Muscle of arm (tissue), 12 donors: ENCODE results near the gene PLIN1. TPM values are rescaled to one million over a fixed set of nuclear protein-coding genes. Genes with fewer than 3 reads are reported as not detected.

ENCODE experiments used
- DNase-seq: peaks from one replicate; pipeline ENCODE4 v3.0.0-alpha.2; 2013
- polyA plus RNA-seq, 12 donors: library from polyadenylated mRNA; unstranded; fragments of 120-200 nt; gene quantifications; one replicate each; pipeline ENCODE4 v1.2.1, GENCODE V29; 2013; ENCODE audit not compliant: insufficient read length in 12 of 12

The PLIN1 gene
- polyA plus RNA-seq, 12 donors: 0.08 to 0.80 (median 0.41) TPM; not detected in 3

DNA sequence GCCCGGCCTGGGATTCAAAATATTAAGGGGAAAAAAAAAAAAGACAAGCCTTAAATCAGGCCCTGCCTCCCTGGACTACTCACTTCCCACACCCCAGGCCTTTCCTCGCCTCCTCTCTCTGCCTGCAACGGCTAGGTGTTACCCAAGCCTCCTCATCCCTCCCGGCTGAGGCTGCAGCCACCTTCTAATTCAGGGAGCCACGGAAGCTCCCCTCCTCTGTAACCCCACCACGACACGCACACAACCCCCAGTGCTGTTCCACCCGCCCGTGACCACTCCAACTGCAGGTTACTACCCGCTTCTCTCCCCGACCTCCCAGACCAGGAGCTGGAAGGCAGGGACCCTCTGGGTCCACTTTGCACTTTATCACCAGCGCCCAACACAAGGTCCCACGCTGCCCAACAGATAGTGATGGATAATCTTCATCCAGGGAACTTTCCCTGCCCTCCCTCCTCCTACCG, 24.8 kb downstream of the PLIN1 start:
- DNase-seq: no peak

GRCh38 chr15:89653578-89653977, 25.6 kb downstream of the PLIN1 start:
- no peak for DNase-seq

- no peak for DNase-seq
Measured at GRCh38 chr15:89652666-89653065, 26.5 kb downstream of the PLIN1 start.

DNA sequence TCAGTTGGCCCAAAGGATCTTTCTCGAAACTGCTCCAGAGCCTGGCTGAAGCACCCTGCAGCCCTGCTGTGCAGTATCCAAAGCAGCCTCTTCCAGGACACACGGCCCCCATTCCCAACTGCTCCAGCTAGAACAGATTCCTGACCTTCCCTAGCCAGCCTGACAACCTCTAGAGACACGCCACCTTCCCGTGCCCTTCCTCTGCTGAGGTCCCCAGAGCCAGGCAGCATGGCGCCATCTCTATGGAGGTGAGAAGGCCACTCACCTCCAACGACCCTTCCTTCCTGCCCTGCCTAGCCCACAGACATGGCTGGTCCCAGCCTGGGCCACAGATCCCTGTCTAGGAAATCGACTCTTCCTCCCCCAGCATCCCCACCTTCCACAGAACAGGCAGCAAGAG, 27.0 kb downstream of the PLIN1 start:
- no peak for DNase-seq

DNA sequence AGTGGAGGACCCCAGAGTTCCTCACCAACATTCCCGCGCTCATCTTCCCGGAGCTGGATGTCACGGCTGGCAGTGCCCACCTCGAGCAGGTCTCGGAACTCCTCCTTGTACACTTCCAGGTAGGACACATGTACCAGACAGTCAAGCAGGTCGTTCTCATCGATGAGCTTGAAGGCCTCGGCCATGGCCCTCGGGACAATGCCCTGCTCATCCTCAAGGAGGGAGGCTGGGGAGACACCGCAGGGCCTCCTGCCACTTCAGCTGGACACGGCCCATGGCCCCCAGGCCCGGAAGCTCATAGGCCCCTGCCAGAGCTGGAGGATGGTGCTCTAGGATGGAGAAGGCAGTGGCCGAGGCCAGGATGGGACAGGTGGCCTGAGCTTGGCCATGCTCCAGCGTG, 29.5 kb downstream of the PLIN1 start:
- DNase-seq: no peak

DNA sequence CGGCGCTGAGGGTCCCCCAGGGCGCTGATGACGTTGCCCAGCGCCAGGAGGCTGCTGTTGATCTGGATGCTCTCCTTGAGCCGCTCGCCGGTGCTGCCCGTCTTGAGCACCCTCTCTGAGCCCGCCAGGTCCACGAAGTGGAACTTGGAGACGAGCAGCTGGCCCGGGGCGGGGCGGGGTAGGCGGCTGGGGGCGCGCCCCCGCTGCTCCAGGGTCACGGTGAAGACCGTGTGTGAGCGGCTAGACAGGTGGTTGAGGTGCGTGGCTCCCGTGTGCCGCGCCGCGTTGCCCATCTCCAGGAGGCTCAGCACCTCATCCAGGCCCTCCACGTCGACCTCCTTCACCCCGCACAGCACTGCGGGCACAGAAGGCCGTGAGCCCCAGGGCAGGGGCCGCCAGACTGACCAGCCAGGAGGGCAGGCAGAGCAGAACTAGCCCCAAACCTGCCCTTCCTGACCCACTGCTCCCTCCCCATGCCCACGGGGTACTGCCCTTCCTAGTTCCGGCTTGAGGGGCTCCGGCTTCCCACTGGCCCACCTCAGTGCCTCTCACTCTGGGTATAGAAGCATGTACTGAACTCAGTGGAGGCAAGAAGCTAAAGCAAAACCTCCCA, 30.0 kb downstream of the PLIN1 start:
- no peak for DNase-seq

DNA sequence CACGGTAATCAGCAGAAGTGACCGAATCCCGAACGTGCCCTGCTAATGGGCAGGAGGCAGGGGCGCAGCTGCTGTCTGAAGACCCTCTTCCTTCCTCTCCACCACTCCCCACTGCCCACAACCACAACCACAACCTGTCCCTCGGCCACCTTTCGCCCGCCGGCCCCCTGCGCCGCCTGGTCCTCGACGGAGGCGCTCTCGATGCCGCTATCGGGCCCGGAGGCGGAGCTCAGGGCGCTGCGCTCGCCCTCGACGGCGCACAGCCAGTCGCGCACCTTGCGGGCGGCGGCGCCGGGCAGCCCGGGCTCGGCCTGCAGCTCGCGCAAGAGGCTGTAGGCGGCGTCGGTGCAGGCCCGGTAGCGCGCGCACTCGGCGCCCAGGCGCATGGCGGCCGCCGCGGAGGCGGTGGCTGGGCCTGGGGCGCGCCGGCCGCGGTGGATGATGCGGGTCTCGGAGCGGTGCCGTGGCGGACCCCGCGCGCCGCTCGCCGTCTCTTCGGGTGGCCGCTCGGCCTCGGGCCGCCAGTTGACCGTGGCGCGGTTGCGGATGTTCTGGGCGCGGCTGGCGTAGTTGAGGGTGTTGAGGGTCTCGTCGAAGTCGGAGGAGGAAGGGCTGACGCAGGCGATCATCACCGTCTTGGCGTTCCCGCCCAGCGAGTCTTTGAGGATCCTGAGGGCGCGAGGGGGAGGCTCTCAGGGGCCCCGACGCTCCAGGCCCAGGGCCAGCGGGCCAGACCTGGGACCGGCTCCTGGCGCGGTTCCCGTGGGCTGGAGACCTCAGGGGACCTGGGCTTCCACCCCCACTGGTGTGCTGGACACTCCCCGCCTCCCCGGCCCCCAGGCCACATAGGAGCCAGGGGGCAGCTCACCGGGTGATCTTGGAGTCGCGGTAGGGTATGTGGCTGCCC, 30.8 kb downstream of the PLIN1 start:
- no peak for DNase-seq

DNA sequence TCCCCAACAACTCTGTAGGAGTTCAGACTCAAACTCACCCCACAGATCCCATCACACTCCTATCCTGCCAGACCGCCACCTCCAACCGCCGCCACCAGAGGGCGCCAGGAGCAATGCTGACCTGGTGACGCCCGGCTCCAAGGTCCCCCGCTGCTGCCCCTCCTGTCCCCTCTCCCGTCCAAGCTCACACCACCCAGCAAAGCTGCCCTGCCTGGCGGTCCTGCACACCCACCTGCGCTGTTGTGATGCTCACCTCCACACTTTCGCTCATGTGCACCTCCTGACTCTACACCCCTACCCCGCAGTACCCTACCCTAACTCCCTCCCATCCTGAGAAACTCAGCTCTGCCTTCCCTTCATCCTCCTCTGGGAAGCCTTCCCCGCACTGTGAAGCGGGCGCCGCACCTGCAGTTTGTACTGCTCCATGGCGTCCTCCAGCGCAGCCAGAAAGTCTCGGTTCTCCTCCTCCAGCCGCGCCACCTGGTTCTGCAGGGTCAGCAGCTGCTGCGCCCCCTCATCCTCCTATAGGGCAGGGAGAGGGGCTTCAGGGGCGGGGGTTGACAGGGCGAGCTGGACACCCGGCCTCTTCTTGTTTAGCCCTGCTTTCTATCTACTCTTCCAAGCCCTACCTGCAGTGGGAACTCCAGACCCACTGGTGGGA, 31.8 kb downstream of the PLIN1 start:
- peak; percentile 64 for DNase-seq

DNA sequence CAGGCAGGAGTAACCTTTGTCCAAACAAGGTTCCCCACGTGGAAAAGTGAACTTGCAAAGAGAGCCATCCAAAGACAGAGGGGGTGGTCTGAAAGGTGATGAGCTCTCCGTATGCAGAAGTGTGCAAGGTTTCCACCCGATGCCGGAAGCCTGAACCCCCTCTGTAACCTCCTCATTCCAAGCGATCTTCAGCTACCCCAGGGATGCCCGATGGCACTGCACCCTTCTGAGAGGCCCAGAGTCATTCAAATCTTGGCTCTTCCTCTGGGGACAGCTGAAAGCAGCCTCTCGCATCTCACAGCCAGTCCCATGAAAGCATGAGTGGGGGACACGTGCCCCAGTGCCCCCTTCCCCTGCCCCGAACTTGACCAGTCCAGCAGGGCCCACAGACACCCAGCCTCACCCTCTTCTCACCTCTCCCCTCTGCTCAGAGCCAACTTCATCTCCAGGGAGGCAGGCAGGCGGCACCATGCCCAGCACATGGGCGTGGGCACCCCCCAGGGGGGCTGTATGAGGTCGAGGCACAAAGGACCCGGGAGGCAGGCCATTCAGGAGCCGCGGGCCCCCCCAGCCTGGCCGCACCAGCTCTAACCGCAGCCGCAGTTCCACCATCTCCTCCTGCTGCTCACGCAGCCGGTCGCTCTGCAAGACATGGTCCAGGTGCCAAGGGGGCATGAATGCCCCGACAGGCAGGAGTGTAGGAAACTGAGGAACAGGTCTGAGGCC, 32.6 kb downstream of the PLIN1 start:
- DNase-seq: no peak

DNA sequence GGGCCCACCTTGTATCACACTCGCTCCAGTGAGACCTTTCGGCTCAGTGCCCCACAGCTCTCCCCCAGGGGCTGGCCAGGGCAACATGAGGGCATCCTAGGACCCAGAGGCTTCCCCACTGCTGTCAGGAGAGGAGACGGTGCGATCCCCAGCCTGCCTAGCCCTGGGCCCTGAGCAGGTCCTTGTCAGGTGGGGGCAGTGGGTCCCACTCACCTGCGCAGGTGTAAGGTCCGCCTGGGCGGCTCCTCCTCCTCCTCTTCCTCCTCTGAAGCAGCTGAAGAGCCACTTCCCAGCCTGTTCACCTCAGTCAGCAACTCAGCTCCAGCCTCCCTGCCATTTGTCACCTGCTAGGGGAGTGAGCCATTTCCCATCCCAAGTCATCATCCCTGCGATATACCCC, 33.5 kb downstream of the PLIN1 start:
- no peak for DNase-seq

- DNase-seq: no peak
Measured at GRCh38 chr15:89642106-89642505, 37.1 kb downstream of the PLIN1 start.

DNA sequence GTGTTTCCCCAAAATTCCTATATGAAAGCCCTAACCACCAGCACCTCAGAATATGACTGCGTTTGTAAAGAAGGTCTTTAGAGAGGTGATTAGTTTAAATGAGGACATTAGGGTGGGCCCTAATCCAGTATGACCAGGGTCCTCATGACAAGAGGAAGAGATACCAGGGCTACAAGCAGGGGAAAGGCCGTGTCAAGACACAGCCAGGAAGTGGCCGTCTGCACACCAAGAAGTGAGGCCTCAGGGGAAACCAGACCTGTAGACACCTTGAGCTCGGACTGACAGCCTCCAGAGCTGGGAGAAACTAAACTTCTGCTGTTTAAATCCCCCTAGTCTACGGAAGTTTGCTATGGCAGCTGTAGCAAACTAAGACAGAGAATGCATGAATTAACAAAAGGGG, 38.1 kb downstream of the PLIN1 start:
- no peak for DNase-seq

DNA sequence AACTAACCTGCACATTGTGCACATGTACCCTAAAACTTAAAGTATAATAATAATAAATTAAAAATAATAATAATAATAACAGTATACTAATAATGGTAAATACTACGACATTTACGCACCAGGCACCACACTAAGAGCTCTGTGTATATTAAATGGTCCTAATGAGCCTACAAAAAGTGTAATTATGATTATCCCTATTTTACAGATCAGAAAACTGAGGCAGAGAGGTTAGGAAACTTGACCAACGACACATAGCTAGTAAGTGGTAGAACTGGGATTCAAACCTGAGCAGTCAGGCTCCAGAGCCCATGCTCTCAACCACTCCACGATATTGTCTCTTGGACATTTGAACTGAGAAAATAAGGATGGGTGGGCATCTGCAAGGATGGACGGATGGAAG, 38.9 kb downstream of the PLIN1 start:
- DNase-seq: no peak

DNA sequence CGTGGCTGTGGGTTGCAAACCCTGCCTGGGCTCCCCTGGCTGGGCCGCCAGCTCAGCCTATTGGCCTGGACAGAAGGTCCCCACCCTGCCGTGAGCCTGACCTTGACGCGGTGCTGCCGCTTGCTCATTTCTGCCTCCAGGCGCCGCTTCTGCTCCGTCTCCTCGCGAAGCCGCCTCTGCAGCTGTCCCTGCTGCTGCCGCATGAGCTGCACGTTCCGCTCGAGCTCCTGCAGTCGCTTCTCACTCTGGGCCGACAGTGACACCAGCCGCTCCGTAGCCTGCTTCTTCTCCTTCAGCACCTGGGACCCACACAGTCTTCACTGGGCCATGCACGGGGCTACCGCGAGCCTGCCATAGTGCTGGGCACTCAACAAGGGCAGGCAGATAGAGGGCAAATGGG, 45.6 kb downstream of the PLIN1 start:
- no peak for DNase-seq

DNA sequence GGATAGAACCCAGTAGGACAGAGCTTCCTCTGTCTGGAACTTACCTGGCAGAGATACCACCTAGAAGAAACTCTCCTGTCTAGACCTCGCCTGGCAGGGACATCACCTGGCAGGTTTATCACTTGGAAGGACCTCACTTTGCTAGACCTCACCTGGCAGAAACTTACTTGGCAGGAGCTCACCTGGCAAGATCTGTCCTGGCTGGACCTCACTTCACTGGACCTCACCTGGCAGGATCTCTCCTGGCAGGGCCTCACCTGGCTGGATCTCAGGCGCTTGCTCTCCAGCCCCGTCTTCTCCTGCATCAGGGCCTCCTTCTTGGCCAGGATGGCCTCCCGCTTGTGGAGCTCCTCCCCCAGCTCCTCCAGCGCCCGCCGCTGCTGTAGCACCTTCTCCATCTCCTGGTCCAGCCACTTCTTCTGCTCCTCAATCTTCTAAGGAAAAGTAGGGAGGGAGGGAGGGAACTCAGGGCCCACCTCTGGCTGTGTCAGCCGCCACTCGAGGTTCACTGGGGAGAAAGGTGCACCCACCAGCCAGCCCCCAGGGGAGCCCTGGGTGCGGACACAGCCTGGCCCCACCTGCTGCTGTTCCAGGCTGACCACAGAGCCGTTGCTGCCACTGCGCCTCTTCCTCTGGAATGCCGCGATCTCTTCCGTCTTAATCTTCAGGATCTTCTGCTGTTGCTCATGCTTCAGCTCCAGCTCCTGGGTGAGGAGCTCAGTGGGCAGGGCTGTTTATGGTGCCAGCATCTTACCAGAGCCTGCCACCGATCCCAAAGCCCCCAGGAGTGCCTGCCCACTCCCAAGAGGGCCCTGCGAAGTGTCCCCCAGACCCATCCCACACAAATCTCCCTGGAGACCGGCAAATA, 46.4 kb downstream of the PLIN1 start:
- DNase-seq: no peak

DNA sequence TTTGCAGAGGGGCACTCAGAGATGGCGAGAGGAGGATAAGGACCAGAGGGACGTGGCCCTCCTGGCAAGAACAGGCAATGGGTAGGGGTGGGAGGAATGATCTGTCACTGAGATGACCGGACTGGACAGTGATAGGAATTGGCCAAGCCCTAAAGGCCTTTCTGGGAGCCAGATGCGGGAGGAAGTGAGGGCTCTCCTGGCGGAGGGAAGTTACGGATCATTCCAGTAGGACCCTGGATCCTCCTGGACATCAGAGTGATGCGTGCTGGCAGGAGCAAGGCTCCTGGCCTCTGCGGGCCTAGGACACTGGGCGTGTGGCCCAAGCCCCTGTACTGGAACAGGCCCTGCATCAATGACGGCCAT, 47.3 kb downstream of the PLIN1 start:
- DNase-seq: no peak

DNA sequence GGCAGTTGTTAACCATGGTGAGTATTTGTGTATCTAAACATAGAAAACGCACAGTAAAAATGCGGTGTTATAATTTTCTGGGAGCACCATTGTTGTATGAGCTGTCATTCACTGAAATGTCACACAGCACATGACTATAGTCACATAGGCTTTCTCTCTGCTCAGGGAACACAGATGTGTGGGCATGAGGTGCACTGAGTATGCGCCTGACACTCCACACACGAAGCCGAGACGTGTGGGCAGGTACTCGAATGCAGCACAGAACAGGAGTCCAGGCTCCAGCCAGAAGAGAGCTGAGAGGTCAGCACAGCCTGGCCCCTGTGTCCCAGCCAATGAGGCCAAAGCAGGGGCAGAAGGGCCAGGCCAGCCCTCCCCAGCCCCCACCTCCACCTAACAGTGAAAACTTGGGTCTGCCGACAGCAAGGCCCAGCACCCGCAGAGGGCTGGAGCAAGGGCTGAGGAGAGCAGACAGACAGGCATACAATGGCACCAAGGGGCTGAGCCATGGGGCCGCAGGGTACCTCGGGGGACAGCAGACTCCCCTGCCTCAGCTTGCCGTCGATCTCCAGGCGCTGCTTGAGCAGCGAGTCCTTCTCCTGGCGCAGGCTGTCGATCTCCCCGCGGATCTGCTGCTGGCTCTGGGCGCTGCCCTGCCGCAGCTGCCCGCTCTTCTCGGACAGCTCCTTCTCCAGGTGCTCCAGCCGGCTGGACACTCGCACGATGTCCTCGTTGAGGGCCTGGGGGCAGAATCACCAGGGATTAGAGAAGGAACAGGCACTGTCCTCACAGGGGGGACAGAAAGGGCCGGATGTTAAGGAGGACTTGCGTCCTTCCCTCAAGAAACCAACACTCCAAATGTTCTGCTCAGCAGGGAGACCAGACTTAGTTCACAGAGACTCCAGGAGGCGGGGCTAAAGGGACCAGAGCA, 47.9 kb downstream of the PLIN1 start:
- no peak for DNase-seq

GRCh38 chr15:89630260-89630659, 48.9 kb downstream of the PLIN1 start:
- no peak for DNase-seq

DNA sequence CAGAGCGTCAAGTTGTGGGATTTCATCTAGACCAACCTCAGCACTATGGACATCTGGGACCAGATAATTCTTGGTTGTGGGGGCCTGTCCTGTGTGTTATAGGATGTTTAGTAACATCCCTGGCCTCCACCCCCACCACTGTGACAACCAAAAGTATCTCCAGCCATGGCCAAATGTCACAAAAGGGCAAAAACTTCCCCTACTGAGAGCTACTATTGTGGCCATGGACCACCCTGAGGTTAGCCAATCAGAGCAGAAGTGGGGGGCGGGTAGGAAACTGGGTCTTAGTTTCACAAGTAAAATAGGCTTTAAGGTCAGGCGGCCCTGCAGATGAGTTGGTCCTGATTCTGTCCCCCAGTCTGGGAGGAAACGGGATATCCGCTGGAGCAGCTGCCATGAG, 49.3 kb downstream of the PLIN1 start:
- DNase-seq: no peak
